Measurements from ENCODE around the gene CNTLN.

GRCh38 chr9:17225407-17225806 lies 90.6 kb downstream of the CNTLN start:
- TF ChIP-seq CTCF (IDR thresholded peaks at IDR 0.05) (no peak), POLR2A (IDR thresholded peaks at IDR 0.05) (no peak), EP300 (IDR thresholded peaks at IDR 0.05) (no peak)

Measured in suprapubic skin (tissue), 3 donors.